GM10266 (cell line): ENCODE results near the gene RNF187.
A peak's percentile ranks its signal among the peaks of the same experiment; 100 is the strongest.

Experiments
- DNase-seq: peaks from one replicate; pipeline ENCODE4 v3.0.0; 2012; ENCODE audit errors: extremely low spot score
- CTCF ChIP-seq: IDR thresholded peaks from 2 replicates; pipeline ENCODE4 v1.5.1; 2012; ENCODE audit warnings: mild to moderate bottlenecking, low read depth; ENCODE audit not compliant: control insufficient read depth, insufficient read depth; ENCODE audit errors: missing control alignments

The RNF187 gene

GRCh38 chr1:228513236-228513900 lies 26.2 kb downstream of the RNF187 start:
- no peak for DNase-seq
- TF ChIP-seq CTCF, result no peak

- no peak for TF ChIP-seq CTCF
- DNase-seq, result no peak
Measured at GRCh38 chr1:228514421-228514820, 27.2 kb downstream of the RNF187 start.

- peak; percentile 47 for DNase-seq
- peak; percentile 61 for TF ChIP-seq CTCF
Measured at GRCh38 chr1:228515200-228515834, 28.1 kb downstream of the RNF187 start.

GRCh38 chr1:228517655-228518054 lies 30.5 kb downstream of the RNF187 start:
- no peak for DNase-seq
- no peak for TF ChIP-seq CTCF

- TF ChIP-seq CTCF, result no peak
- no peak for DNase-seq
Measured at GRCh38 chr1:228527596-228527995, 40.4 kb downstream of the RNF187 start.

- no peak for TF ChIP-seq CTCF
- no peak for DNase-seq
Measured at GRCh38 chr1:228528612-228529011, 41.4 kb downstream of the RNF187 start.

- no peak for DNase-seq
- no peak for TF ChIP-seq CTCF
Measured at GRCh38 chr1:228530086-228530758, 43.0 kb downstream of the RNF187 start.
